ENCODE measurements around the gene LRP1. TPM values are rescaled to one million over a fixed set of nuclear protein-coding genes. Genes with fewer than 3 reads are reported as not detected.

LRP1 gene
- total RNA-seq, 2 experiments from 2014 or later: 1.1 to 4.4 TPM

GRCh38 chr12:57187222-57188089 lies 59.2 kb downstream of the LRP1 start:
- no peak overlapping the region for H2AFZ ChIP-seq (ENCODE audit: low read length)
- H3K9me2 ChIP-seq (ENCODE audit: insufficient read depth, low read length): no peaks in the 10 kb centered on the region
- BruUV-seq (replicated peaks): no TSS peak
- CTCF ChIA-PET (ENCODE audit: unreplicated experiment): interaction anchor here (0.7 to 1.4 kb wide), 2 partner anchors 9 to 59 kb away, joined by 3 read pairs; partner anchors contain the start of gene LRP1
- H3K36me3 ChIP-seq (ENCODE audit: insufficient read depth, low read length): no peaks in the 10 kb centered on the region
- no peaks in the 10 kb centered on the region for H4K20me1 ChIP-seq (ENCODE audit: insufficient read depth, low read length)
- H3K9me3 ChIP-seq (ENCODE audit: low read length): no peaks in the 10 kb centered on the region
- no peak for TF ChIP-seq EZH2phosphoT487 (IDR thresholded peaks at IDR 0.05; ENCODE audit: borderline replicate concordance, low read depth, low read length)
- no peak for TF ChIP-seq CTCF (conservative IDR thresholded peaks at IDR 0.05; ENCODE audit: low read length)
- H3K4me3 ChIP-seq (ENCODE audit: low read depth, low read length, poor library complexity, severe bottlenecking): no peak overlapping the region
- no peaks in the 10 kb centered on the region for H3K4me1 ChIP-seq (ENCODE audit: insufficient read depth, low read length, poor library complexity, severe bottlenecking)
- H3K27ac ChIP-seq (ENCODE audit: low read depth, low read length, poor library complexity, severe bottlenecking): no peak overlapping the region
- no peaks in the 10 kb centered on the region for H3K79me2 ChIP-seq (ENCODE audit: insufficient read depth, low read depth, low read length)
- POLR2A ChIA-PET: no interaction called here
- no peak overlapping the region for H3K4me2 ChIP-seq (ENCODE audit: low read length)
- intact Hi-C loops (cut with micrococcal nuclease; ENCODE audit: unreplicated experiment): no loop called here
- DNase-seq (ENCODE audit: low spot score): no peak

GRCh38 chr12:57188090-57188425 lies 59.8 kb downstream of the LRP1 start:
- TF ChIP-seq CTCF (conservative IDR thresholded peaks at IDR 0.05; ENCODE audit: low read length): no peak
- no peak for TF ChIP-seq EZH2phosphoT487 (IDR thresholded peaks at IDR 0.05; ENCODE audit: borderline replicate concordance, low read depth, low read length)
- ChIA-PET CTCF (ENCODE audit: unreplicated experiment) (interaction anchor here (1.4 kb wide), 1 partner anchor 60 kb away, joined by 3 read pairs; the partner anchor contains the start of gene LRP1), POLR2A (no interaction called here)
- Histone ChIP-seq H3K9me2 (ENCODE audit: insufficient read depth, low read length) (no peaks in the 10 kb centered on the region), H3K79me2 (ENCODE audit: insufficient read depth, low read depth, low read length) (no peaks in the 10 kb centered on the region), H4K20me1 (ENCODE audit: insufficient read depth, low read length) (no peaks in the 10 kb centered on the region), H3K4me1 (ENCODE audit: insufficient read depth, low read length, poor library complexity, severe bottlenecking) (no peaks in the 10 kb centered on the region), H3K36me3 (ENCODE audit: insufficient read depth, low read length) (no peaks in the 10 kb centered on the region), H3K4me3 (ENCODE audit: low read depth, low read length, poor library complexity, severe bottlenecking) (no peak overlapping the region), H3K4me2 (ENCODE audit: low read length) (no peak overlapping the region), H3K27ac (ENCODE audit: low read depth, low read length, poor library complexity, severe bottlenecking) (no peak overlapping the region), H3K9me3 (ENCODE audit: low read length) (no peaks in the 10 kb centered on the region), H2AFZ (ENCODE audit: low read length) (no peak overlapping the region)
- intact Hi-C loops (cut with micrococcal nuclease; ENCODE audit: unreplicated experiment): no loop called here
- no peak for DNase-seq (ENCODE audit: low spot score)
- BruUV-seq (replicated peaks): no TSS peak

GRCh38 chr12:57190037-57190436 lies 61.8 kb downstream of the LRP1 start:
- intact Hi-C loops (cut with micrococcal nuclease; ENCODE audit: unreplicated experiment): no loop called here
- no peaks in the 10 kb centered on the region for H3K36me3 ChIP-seq (ENCODE audit: insufficient read depth, low read length)
- H2AFZ ChIP-seq (ENCODE audit: low read length): no peak overlapping the region
- ChIA-PET POLR2A (no interaction called here), CTCF (ENCODE audit: unreplicated experiment) (no interaction called here)
- TF ChIP-seq EZH2phosphoT487 (IDR thresholded peaks at IDR 0.05; ENCODE audit: borderline replicate concordance, low read depth, low read length) (no peak), CTCF (conservative IDR thresholded peaks at IDR 0.05; ENCODE audit: low read length) (no peak)
- no peaks in the 10 kb centered on the region for H3K4me1 ChIP-seq (ENCODE audit: insufficient read depth, low read length, poor library complexity, severe bottlenecking)
- BruUV-seq (replicated peaks): no TSS peak
- H4K20me1 ChIP-seq (ENCODE audit: insufficient read depth, low read length): no peaks in the 10 kb centered on the region
- no peaks in the 10 kb centered on the region for H3K79me2 ChIP-seq (ENCODE audit: insufficient read depth, low read depth, low read length)
- no peaks in the 10 kb centered on the region for H3K9me2 ChIP-seq (ENCODE audit: insufficient read depth, low read length)
- DNase-seq (ENCODE audit: low spot score): no peak
- H3K4me3 ChIP-seq (ENCODE audit: low read depth, low read length, poor library complexity, severe bottlenecking): no peak overlapping the region
- no peak overlapping the region for H3K4me2 ChIP-seq (ENCODE audit: low read length)
- H3K9me3 ChIP-seq (ENCODE audit: low read length): no peaks in the 10 kb centered on the region
- H3K27ac ChIP-seq (ENCODE audit: low read depth, low read length, poor library complexity, severe bottlenecking): no peak overlapping the region
